H4 (cell line): ENCODE results near the gene NKX6-1. TPM values are rescaled to one million over a fixed set of nuclear protein-coding genes. Genes with fewer than 3 reads are reported as not detected.

Source experiments
- DNase-seq: peaks from one replicate; pipeline ENCODE4 v3.0.0-alpha.2; 2015; ENCODE audit warnings: low spot score
- total RNA-seq: library from RNA; depleted of rRNA; stranded (reverse); fragments of >200 nt; shearing (Covaris generic); gene quantifications from 2 replicates; pipeline ENCODE4 v1.2.3, GENCODE V29; 2014

Gene NKX6-1
- total RNA-seq, 1 experiment from 2014 or later = 0.50 TPM

DNA sequence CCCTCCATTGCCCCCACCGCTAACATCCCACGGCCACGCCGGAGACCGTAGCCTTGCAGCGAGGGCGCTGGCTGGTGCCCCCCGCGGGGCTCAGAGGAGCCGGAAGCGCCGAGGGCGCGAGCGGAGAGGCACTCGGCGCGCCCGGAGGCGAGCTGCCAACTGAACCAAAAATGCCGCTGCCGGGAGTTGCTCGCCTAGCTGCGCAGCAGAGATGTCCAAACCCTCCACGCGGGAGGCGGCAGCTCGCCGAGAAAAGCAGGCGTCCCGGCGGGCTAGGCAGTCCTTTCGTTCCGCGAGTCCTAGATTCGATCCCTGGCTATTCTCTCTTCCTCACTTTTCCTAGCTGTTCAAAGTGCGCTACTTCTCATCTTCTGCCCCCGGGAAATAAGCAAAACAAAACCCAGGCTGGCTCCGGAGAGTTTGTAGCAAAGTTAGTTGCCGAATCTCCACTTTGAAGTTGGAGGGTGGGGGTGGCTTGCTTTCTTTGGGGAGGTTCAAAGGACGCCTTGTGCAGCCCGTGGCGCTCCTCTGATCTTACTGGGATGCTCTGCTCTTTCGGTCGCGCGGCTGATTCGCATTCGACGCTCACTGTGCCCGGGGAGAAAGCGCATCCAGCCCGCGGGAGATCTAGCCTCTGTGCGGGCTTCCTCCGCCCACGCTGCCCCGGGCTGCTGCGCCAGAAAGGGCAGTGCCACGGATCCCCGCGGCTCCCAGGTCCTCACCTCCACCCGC lies 723 bp downstream of the NKX6-1 start:
- DNase-seq = peak; percentile 10

DNA sequence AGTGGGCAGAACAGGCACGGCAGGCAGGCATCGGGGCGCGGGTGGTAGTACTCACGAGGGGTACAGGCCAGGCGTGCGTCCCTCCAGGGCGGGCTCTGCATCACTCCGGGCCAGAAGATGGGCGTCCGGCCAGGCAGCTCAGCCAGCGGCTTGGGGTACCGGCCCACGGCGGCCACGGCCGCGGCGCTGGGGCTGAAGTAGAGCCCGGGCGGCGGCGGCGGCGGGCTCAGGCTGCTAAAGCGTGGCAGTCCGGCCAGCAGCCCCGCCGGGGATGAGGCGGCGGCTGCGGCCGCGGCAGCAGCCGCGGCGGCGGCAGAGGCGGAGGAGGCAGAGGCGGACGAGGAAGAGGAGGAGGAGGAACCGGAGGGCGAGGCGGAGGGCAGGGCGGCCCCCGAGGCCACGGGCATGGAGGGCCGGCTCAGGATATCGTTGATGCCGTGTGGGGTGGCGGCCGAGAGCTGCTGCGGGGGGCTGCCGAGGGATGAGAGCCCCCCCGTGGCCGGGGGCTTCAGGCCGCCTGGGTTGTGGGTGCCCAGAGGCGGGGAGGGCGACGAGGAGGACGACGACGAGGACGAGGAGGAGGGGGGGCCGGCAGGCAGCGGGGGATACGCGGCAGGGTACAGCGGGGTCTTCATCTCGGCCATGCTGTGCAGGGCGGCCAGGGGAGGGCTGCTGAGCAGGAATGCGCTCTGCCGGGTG lies 1.4 kb downstream of the NKX6-1 start:
- DNase-seq = no peak

DNA sequence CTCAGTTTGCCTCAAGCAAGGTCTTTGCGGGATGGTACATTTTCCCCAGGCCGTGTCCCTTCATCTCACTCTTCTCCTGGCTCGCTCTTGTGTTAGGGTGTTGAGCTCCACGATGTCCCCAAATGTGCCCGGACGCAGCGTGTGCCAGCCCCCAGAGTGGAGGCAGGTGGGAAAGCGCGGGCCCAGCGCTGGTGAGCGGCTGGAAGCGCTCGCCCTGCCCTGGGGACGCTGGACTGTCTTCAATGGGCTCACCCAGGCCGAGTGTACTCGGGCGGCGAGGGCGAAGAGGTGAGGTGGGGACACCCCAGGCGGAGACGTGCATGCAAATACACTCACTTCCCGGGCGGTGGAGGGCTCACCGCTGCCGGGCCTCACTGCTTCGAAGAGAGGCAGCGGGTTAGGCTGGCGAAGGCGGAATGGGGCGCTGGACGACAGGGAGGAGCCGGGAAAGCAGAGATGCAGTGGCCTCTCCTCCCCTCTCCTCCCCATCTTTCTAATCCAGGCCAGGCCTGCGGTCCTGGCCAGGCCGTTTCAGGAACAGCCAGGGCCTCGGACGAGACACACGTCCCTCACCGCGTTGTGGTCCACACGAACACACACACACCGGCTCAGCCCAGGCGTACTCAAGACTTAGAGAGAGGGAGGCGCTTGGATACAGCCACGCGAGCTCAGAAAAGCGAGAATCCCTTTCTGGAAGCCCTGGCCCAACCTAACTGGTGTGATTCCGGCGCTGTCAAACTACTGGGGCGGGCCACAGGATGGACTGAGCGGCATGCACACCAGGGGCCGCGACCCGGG lies 2.2 kb downstream of the NKX6-1 start:
- no peak for DNase-seq

GRCh38 chr4:84496331-84496705 lies 2.8 kb downstream of the NKX6-1 start:
- DNase-seq = no peak

DNA sequence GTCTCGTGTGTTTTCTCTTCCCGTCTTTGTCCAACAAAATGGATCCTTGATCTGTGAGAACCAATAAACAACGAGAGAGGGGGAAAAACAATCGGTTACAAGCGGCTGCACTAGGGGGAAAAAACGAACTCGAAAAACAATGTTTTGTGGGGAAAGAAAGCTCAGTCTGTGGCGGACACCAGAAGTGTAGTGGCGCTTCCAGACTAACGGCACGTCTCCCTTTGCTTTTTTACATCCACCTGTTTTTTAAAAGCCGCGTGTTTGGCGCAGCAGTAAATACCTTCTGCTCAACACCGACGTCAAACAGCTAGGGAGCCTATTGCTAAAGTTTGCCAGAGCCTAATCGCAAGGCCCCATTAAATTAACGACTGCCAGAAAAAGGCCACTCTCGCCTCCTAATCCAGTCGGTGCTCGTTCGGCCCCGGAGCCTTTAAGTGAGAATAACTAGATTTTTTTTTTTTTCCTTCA lies 3.3 kb downstream of the NKX6-1 start:
- DNase-seq = no peak

GRCh38 chr4:84495118-84495793 lies 3.8 kb downstream of the NKX6-1 start:
- DNase-seq = no peak

DNA sequence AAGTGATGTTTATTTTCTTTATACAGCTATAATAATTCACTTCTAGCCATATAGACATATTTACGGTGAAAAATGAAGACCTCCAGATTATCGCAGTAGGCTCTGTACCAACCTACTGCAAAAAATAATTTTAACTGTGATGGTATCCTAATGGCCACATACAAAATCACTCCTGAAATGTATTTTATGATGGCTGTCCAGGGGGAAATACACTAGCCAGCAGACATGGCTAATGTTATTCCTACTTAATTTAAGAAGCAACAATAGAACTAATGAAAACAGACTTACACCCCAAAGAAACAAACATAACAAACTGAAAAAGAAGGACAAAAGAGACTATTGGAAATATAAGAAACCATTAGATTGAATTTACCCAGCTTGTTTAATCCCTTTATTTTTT lies 4.6 kb downstream of the NKX6-1 start:
- DNase-seq = no peak

DNA sequence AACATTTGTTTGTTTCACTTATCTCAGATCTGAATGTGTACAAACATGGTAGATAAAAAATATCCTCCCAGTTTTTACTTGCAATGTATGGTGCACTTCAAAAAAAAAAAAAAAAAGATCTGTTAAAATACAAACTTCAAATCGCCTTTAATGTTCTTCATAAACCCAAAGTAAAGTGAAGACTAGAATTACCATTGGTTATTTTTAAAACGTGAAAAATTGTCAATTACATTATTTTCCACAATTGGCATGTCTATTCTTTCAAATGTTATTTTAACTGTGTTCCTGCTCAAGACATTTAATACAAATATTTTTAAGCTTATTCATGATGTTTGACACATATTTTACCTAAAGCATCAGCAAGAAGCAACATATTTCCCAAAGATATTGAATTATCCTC lies 5.0 kb downstream of the NKX6-1 start:
- no peak for DNase-seq

- no peak for DNase-seq
Observed at GRCh38 chr4:84493092-84493850, 5.8 kb downstream of the NKX6-1 start.

GRCh38 chr4:84492737-84493091 lies 6.4 kb downstream of the NKX6-1 start:
- no peak for DNase-seq

GRCh38 chr4:84492290-84492689 lies 6.8 kb downstream of the NKX6-1 start:
- no peak for DNase-seq

GRCh38 chr4:84491481-84491880 lies 7.6 kb downstream of the NKX6-1 start:
- no peak for DNase-seq

GRCh38 chr4:84490663-84491062 lies 8.4 kb downstream of the NKX6-1 start:
- no peak for DNase-seq

DNA sequence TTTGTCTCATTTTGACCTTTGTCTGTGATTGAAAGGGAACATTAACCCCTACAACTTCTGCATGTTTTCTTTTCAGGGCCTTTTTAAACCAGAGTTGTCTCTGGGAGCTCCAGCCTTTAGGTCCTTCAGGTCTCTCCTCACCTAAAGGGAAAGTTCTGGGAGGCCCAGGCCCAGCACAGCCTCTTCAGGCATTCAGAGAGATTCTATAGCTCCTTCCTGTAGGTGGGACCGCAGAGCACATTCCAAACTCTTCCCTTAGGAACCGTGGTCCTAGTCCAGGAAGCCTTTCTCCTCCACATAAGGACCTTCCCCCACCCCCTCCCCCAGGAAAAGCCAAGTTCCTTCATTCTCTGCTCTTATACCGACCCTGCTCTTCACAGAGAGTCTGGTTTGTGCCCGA lies 14.9 kb downstream of the NKX6-1 start:
- no peak for DNase-seq

DNA sequence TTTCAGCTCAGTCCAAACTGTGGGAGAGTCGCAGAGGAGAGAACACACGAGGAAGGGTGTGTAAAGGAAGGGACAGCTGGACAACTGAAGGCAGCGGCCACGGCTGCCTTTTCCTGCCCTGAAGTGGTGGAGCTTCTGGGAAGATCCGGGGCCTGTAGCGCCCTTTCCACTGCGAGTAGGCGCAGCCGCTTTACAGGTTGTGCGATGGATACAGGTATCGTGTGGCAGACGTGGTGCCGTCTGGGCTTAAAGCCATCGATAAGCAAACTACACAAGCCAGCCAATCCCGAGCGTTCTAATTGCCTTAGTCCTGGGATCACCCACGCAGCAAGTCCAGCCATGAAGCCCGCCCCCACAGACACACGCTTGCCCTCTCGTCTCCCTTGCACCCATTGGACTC lies 15.4 kb downstream of the NKX6-1 start:
- no peak for DNase-seq

DNA sequence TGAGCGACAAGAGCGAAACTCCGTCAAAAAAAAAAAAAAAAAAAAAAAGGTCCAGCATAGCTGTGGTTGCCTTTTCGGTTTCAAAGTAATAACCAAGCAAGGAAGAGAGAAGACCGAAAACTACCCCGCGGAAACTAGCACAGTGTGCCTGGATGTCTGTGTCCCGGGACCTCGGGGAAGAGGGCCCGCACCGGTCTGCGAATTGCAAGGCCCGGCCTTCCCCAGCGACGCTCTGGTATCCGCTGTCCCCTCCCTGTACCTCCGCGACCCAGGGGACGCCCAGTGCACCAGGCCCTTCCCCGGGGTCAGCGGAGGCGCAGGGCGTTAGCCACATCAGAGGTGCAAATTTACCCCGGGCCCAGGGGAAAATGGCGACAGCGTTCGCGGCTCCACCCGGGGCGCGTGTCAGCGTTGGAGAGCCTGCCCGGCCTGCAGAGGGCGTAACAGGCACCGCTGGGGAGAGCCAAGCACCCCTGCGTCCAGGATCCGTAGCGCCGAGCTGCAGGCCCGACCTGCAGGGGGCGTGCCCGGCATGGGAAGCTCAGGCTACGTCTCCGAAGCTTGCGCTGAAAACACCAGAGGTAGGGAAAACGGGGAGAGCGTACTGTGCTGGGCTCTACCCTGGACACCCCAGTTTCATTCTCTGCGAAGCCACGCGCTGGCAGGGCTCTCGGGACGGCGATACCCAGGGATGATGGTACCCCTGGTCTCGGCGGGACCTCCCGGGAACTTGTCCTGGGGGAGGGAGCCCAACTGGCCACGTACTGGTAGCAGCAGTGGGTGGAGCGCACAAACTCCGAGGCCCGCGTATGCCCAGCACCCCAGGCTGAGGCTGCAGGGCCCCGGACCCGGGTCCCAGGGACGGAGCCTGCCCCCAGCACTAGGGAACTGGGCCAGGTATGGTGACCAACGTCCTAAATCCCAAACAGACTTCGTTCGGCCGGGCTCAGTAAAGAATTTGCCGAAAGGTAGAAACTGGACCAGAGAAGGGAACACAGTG lies 16.2 kb downstream of the NKX6-1 start:
- DNase-seq = no peak

DNA sequence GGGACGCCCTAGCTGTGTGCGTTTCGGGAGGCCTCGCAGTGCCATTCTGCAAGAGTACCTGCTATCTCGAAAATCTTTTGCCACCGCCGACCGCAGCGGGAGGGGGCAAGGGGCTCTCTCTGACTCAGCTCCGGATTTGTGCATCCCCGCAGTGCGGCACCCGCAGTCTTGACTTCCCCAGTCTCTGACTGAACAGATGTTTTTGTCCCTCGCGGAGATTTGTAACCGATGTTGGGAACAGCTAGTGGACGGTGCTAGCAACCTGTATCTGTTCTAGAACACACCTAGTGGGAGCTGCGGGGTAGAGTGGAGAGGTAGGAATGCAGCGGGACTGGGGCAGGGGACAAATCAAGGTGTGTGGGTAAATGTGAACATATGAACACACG lies 17.2 kb downstream of the NKX6-1 start:
- no peak for DNase-seq

GRCh38 chr4:84481077-84481859 lies 17.8 kb downstream of the NKX6-1 start:
- DNase-seq = no peak

DNA sequence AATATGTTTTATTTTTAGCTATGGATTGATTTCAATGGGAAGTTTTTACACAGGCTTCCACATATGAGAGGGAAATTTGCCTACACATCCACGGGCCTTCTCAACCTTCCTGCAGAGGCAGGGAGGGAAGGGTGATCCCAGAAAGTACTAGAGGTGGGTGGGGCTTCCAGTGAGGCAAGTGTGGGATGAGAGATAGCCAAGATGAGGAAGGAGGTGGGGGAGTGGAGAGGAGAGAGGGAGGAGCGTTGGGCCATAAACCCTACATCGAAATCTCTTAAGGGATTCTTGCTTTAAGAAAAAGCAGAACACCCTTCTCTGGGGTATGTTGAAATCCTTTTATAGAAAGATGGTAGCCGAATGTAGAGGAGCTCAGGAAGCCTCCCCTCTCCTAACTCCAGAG lies 19.0 kb downstream of the NKX6-1 start:
- no peak for DNase-seq
